Esophagus squamous epithelium (tissue), 4 donors: ENCODE results near the gene NR3C2.

ENCODE experiments used
- CTCF ChIP-seq, 6 experiments: fragments of 450-650 bp in 4 of 6; fragments of 200-600 bp in 2 of 6; sonication (generic) in 2 of 6; IDR thresholded peaks; one replicate each; pipeline ENCODE4 v1.5.1; 2016 to 2019; ENCODE audit warnings: antibody characterized with exemption in 6 of 6, mild to moderate bottlenecking in 4 of 6, moderate library complexity in 4 of 6
- POLR2A ChIP-seq, 4 donors: fragments of 450-650 bp; IDR thresholded peaks; one replicate each; pipeline ENCODE4 v1.6.1; 2017; ENCODE audit warnings: antibody characterized with exemption in 4 of 4, mild to moderate bottlenecking in 4 of 4, moderate library complexity in 3 of 4

DNA sequence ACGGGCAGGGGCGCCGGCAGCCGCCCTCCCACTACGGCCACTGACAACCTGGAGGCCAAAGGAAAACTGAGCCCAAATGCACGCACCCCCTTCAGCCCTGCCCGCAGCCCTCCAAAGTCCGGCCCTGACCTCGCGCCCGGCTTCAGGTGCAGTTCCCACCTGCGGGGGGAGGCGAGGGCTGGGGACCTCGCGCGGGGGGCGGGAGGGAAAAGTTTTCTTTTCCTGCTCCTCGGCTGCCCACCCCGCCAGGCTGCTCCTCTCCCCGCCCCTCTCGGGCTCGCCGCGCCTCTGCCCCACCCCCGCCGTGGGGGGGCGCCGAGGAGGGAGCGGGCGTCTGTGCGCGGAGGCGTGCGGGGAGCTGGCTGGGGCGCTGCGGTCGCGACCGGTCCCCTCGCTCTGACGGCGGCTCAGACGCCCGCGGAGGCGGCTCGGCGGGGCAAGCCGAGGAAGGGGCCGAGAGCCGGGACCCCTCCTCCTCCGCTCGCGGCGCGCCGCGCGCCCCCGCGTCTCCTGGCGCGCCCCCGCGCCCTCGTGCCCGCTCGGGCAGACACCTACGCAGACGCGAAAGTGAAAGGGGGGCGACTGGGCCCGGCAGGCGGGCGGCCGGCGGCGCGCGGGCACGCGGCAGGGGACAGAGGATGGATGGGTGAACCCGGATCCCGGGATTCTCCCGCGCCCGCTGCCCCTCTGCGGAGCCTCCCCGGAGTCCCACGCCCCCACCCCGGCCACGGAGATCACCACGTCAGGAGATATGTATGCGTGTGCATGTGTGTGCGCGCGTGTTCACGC, 3.1 kb upstream of the NR3C2 start:
- TF ChIP-seq CTCF (IDR thresholded peaks at IDR 0.05) (no peak), POLR2A (IDR thresholded peaks at IDR 0.05) (no peak)
